Stimulated activated CD4-positive, alpha-beta T cell treated with anti-CD3 and anti-CD28 coated beads, TNF-alpha, amount 100 ng/mL, for 1 hour (primary cell): Measurements from ENCODE around the gene NUDT7.

Experiments
- DNase-seq, 3 donors: peaks; one replicate each; pipeline ENCODE4 v3.0.0-alpha.2; 2020; ENCODE audit warnings: low read depth in 3 of 3, low spot score in 1 of 3

Gene NUDT7

GRCh38 chr16:77775911-77776909, 53.9 kb downstream of the NUDT7 start:
- no peak for DNase-seq

GRCh38 chr16:77777745-77778144, 55.4 kb downstream of the NUDT7 start:
- DNase-seq = no peak

DNA sequence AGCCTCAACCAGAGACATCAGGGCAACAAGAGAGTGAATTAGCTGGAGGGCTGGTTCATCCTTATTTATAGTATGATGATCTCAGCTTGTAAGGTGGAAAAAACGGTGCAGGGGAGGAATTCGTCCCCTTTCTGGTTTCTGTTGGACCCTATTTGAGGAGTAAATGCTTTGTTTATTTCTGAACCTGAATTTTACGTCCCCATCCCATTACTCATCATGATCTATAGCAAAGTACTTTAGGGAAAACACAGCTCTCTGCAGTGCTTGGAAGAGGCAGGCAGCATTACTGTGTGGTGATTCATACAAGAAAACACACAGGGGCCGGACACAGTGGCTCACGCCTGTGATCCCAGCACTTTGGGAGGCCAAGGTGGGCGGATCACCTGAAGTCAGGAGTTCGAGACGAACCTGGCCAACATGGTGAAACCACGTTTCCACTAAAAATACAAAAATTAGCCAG, 58.1 kb downstream of the NUDT7 start:
- DNase-seq = no peak

GRCh38 chr16:77781091-77781490, 58.8 kb downstream of the NUDT7 start:
- no peak for DNase-seq

DNA sequence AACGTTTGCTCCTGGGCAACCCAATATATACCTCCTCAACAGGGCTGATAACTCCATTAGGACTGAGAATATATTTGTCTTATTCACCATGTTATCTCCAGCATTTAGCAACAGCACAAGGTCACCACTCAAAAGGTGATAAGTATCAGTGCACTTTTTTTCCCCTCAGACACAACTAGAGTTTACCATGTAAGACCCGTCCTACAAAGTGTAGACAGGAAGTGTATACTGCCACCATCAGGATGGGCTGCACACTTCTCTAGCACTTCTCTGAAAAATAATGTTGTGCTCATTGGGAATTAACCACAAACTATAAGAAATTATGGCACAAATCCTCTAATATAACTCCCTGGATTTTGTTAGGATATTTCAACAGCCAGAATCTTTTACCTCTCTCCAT, 60.4 kb downstream of the NUDT7 start:
- no peak for DNase-seq

- no peak for DNase-seq
Measured at GRCh38 chr16:77784441-77785372, 62.4 kb downstream of the NUDT7 start.

DNA sequence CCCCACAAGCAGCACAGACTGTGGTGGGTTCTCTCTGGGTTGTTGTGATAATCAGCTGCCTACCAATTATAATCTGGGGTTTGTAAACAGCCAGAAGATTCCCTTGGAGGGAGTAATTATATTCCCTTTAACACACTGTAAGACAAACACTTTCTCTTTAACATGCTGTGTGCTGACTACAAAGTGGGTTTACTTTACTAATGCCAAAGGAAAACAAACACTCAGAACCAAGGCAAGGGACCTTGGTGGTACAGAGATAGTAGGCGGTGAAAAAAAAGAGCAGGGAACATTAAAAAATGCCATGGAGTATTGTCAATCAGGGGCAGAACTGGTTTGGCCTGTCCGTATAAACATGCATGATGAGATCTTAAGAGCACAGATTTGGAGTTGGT, 63.1 kb downstream of the NUDT7 start:
- DNase-seq = no peak

GRCh38 chr16:77786186-77786847, 64.0 kb downstream of the NUDT7 start:
- no peak for DNase-seq

- no peak for DNase-seq
Measured at GRCh38 chr16:77787452-77787851, 65.1 kb downstream of the NUDT7 start.

- no peak for DNase-seq
Measured at GRCh38 chr16:77788181-77789084, 66.1 kb downstream of the NUDT7 start, which contains the start of gene VAT1L. TSS of gene VAT1L (plus strand) at chr16:77788564. CDS start at chr16:77788683, 119 bp downstream.

DNA sequence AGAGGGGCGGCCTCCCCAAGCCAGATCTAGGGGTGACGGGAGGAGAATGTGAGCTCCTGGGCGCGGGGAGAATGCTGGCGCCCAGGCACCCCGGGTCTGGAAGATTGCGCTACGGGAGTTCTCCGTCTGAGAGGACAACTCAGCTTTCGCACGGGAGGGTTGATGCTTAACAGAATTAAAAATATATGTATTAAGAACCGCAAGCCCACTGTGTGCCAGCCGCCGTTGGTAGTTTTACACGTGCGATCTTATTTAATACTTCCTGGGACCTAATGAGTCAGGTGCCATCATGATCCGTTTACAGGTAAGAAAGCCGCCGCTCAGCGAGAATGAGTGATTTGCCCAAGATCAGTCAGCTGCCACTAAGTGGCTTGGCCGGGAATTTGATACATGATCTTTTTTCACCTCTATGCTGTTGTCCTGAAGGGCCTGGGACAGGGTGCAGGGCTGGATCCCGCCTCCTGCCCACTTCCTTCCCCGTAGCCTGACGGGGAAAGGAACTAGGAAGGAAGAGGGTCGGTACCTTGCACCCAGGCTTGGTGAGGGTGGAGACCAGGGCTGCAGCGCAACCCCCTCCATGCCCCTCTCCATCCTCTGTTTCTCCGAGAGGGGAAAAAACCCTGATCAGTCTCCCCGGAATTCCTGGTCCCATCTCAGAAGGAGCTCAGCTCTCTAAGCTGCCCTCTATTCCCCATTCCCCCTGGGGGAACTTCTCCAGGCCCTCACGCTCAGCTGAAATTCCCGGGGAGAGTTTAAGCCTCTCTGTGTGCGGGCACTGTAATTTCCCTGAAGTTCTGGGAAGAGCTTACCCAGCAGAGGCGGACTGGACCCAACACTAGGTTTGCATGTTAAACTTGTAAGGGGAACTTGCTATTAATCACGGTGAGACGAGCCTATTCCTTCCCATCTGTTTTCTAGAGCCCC, 67.0 kb downstream of the NUDT7 start:
- no peak for DNase-seq

GRCh38 chr16:77790009-77790372, 67.7 kb downstream of the NUDT7 start:
- no peak for DNase-seq

- no peak for DNase-seq
Measured at GRCh38 chr16:77790912-77791311, 68.6 kb downstream of the NUDT7 start.
